ENCODE data around the gene ZPLD1.

The ZPLD1 gene

DNA sequence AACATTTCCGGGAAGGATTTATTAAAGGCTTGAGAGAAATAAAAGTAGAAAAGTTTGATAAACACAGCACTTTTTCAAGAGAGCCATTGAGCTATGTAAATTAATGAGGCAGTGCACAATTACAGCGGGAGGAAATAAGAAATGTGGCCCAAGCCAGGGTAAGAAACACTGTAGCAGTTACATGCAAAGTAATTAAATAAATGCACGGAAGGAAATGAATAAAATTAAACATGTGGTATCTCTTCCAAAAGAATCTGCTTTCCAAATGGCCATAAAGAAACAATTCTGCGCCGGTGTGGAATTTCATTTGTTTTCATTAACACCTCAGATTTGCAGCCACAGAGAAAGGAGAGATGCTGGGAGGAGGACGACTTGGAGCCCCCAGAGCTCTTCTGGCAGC lies 35.3 kb downstream of the ZPLD1 start:
- DNase-seq (ENCODE audit: low spot score) = no peak

DNA sequence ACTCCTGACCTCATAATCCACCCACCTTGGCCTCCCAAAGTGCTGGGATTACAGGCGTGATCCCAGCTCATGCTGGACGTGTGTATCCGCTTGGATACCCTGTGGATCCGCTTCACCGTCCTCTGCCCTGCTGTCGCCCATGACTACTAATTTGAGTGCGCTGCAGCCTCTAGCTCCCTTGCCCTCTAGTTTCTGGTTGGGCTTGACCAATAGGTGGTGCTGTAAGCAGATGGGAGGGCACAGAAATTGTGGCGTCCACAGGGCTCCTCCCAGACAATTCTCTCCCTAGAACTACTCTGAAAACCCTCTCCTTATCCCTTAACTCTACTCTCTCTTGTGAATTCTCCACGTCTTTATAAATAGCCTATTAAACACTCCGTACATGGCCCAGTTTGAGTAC lies 36.2 kb downstream of the ZPLD1 start:
- DNase-seq (ENCODE audit: low spot score) = no peak

DNA sequence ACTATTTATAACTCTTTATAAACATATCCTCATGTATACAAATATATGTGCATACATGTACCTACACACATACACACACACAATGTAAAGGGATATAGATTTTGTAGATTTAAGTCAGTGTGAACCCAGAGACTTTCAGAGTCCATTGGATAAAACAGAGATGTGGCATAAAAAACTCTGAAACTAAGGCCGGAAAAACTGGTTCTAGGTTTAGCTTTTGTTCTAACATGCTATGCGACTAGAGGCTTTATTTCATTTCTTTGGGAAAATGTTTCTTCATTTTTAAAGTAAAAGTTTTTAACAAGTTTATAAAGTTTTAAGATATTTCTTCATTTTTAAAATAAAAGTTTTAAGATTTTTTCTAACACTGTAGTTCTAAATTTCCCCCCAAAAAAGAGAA lies 36.7 kb downstream of the ZPLD1 start:
- no peak for DNase-seq (ENCODE audit: low spot score)

DNA sequence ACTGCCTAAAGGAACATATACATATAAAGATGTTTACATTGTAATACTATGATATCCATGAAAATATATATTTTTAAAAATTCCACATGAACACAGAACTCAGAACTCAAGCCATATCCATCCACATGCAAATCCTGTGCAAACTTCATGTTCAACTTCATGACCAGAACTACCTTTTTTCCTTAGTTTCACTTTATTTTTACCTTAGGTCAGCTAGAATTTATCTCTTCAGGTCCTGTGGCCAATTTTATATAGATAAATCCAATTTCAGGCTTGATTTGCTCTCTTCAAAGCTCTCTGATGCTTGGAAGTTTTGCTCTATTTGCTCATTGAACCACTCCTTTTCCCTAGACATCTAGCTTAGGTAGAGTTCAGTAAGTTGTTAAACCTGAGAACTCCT lies 38.8 kb downstream of the ZPLD1 start:
- no peak for DNase-seq (ENCODE audit: low spot score)

DNA sequence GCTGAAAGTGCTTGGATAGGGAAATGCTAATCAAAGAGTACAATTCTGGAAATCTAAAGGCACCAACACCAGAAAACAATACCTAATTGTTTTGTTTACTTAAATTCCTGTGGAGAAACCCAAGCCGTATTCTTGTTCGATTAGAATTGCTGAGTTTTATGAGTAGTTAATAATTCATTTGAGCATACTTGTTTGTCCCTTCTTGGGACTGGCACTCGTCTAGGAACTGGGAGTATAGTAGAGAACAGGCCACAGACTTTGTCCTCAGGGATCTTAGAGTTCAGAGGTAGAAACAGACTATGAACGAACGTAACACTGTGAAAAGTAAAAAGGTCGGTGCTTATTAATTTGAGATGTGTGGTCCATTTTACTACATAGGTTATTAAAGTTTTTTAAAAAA lies 39.4 kb downstream of the ZPLD1 start:
- no peak for DNase-seq (ENCODE audit: low spot score)

DNA sequence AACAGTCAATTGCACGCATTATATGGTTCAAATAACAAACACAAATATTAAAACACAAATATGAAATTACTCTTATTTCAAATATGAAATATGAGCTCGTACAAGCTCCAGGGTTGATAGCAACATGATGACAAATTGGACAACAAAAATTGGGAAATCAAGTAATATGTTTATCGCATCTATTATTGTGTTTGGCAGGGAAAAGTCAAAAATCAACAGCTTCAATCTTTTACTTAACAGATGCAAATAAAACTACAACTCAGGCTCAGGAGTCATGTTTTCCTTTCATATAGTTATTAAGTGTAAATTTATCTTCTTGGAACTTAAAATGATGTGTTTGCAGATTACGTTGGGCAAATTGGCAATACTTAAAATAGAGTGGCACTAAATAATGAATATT lies 41.4 kb downstream of the ZPLD1 start:
- no peak for DNase-seq (ENCODE audit: low spot score)

DNA sequence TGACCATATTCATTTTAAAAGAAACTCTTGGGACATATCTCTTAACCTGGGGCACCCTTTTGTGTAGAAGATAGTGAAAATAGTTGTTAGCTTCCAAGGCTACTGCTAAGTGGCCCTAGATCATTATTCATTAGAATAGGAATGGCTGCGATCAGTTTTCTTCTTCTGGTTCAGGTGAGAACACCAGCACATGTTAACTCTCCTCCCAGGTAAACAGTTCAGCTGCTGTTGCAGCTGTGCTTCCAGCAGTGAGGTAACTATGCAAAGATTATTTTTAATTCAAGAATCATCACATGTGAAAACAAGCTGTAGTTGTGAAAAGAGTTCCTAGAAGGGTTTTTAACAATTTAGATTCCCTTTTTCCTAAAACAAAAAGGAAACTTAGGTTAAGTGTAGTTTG lies 43.3 kb downstream of the ZPLD1 start:
- DNase-seq (ENCODE audit: low spot score) = no peak

DNA sequence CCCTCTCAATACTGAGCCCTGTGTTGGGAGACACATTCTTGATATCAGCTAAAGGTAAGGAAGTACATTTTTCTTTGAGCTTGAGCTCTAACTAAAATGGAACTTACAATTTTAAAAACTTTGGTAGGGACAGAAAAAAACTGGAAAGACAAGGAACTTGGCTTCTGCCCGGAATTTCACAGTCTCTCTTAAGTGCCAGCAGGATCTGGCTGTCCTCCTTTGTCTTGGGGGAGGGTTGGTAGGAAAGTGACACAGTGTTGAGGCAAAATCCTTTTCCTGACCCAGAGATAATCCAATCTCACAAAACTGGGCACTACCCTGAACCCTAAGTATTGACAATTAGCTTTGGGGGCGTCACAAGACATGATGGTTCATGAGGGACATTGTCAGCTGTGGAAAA lies 45.3 kb downstream of the ZPLD1 start:
- DNase-seq (ENCODE audit: low spot score) = no peak

DNA sequence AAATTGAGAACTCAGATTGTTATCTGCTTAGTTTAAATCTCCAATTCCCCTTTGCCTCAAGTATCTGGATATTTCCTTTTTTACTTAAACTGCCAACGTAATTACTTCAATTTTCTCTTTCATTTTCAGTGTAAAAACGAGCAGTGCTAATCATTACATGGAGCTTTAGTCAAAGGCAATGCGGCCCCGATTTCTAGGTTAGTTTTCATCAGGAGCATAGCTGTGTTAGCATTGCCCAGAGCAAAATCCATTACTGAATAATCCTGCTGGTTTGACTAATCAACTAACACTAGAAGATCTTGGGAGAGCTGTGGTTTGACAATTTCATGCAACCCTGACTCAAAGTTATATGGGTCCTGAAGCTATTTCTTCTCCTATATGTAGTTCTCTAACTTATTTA lies 46.2 kb downstream of the ZPLD1 start:
- DNase-seq (ENCODE audit: low spot score) = no peak

DNA sequence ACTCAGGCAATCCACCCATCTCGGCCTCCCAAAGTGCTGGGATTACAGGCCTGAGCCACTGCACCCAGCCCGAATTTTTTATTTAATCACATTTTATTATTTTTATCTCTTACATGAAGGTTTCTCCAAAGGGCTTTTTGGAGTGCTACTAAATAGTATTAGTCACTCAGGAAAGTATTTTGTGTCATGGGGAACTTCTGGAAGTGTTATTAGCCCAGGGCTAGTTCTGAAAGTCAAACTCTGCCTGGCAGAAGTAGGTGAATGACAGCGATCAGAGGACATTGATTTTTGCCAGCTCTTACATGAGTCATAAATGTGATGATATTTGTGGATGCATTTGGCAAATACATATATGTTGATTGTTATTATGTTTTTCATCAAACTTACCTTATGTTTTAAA lies 48.7 kb downstream of the ZPLD1 start:
- DNase-seq (ENCODE audit: low spot score) = no peak

DNA sequence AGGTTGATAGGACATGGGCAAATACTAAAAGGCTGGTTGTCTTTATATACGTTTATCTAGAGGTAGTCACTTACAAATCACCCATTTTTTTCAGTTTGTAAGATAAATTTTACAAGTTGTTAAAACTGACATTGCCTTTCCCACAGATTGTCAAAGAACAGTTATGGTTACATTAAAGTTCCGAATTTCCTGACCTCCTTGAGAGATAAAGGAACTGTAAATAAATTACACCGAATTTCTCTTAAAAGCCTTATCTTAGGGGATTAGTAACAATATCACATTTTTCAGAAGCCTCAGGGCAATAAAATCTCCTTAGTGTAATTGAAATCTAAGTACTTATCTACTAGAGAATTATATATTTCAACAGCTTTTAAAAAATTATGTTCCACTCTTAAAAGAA lies 49.5 kb downstream of the ZPLD1 start:
- DNase-seq (ENCODE audit: low spot score) = no peak

DNA sequence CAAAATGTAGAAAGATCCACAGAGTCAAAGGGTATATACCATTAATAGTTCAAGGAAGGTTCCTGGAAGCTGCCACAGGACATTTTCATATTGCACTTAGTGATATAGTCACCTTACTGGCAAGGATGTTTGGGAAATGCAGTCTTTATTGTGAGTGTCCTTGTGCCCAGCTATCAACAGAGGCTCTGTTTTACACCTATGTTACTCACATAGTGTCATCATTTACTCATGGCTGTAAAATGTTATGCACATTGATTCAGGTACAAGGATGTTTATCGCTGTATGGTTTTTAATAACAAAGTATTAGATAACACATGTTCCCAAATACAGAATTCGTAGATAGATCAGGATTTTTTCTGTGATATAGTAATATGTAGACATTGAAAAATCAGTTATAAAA lies 50.9 kb downstream of the ZPLD1 start:
- no peak for DNase-seq (ENCODE audit: low spot score)

DNA sequence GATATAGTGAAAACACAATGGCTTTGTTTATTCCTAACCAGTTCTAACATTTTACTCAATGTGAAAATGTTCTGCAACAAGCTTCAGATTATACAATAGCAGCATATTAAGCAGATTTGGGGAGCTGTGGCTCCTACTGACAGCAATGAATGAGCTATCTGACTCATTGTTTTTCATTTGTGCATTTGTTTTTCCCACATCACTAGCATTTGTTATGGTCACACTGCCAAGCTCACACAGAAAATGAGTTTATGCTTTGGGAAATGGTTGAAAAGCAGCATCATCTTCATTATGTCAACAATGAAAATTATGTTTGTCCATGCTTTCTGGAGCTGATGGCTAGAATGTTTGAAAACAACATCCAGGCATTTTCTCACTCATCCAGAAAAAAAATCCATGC lies 53.5 kb downstream of the ZPLD1 start:
- DNase-seq (ENCODE audit: low spot score) = no peak

DNA sequence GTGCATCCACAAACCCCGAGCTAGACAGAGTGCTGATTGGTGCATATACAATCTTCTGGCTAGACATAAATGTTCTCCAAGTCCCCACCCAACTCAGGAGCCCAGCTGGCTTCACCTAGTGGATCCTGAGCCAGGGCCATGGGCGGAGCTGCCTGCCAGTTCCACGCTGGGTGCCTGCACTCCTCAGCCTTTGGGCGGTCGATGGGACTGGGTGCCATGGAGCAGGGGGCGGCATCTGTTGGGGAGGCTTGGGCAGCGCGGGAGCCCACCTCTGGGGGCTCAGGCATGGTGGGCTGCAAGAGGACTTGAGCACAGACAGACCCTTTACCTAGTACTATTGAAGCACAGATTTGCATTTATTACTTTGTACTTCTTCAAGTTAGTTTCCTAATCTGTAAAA lies 57.5 kb downstream of the ZPLD1 start:
- no peak for DNase-seq (ENCODE audit: low spot score)

DNA sequence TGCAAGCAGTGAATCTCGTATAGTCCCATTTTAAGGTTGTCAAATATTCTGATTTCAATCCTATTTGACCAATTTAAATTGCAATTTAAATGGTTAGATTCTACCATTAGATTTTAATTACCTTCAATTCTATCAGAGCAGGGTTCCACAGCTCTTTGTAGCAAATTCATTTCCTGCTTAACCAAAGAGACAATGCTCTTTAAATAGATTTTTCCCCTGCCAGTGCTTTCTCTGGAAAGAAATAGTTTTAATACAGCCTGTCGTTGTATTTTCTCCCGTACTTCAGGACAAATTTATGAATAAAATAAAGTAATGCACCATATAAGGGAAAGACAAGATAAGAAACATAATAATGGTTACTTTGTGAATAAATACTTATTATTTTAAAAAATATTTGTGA lies 62.8 kb downstream of the ZPLD1 start:
- DNase-seq (ENCODE audit: low spot score) = no peak

DNA sequence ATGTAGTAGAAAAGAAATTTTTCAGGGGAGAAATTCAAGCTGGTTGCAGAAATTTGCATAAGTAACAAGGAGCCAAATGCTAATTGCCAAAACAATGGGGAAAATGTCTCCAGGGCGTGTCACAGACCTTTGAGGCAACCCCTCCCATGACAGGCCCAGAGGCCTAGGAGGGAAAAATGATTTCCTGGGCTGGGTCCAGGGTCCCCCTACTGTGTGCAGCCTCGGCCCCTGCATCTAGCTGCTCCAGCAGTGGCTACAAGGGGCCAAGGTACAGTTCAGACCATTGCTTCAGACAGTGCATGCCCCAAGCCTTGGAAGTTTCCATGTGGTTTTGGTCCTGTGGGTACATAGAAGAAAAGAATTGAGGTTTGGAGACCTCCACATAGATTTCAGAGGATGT lies 70.7 kb downstream of the ZPLD1 start:
- no peak for DNase-seq (ENCODE audit: low spot score)

DNA sequence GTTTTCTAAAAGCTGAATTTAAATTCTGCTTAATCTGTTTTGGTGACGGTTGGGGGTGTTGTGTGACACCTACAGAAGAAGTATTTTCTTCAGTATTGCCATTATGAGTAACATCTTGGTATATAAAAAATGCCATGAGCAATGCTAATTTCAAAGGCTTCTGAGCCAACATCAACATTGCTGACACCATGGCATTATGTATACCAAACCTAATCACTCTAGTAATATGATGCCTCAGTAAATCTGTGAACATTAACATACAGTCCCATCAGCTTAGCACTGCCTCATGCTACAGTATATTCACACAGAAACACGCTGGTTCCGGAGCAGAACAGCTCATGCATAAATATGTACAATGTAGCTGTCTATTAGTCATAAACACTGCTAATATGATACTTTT lies 75.8 kb downstream of the ZPLD1 start:
- DNase-seq (ENCODE audit: low spot score) = no peak

DNA sequence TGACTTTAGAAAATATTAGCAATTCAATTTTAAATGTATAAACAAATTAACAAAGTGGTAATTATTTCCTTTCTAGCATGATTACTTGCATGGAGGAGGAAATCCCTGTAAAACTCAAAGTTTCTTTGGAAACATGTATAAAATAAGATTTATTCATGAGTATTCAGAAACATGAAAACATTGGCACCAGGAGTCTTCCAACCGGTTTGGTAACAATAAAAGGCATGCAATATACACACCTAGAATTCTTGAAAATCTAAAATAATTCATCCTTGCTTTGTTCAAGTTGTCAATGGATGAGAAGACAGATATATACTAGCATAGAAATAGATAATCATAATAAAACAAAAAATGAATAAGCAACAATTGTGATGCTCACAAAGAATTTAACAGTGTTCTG lies 76.4 kb downstream of the ZPLD1 start:
- no peak for DNase-seq (ENCODE audit: low spot score)

DNA sequence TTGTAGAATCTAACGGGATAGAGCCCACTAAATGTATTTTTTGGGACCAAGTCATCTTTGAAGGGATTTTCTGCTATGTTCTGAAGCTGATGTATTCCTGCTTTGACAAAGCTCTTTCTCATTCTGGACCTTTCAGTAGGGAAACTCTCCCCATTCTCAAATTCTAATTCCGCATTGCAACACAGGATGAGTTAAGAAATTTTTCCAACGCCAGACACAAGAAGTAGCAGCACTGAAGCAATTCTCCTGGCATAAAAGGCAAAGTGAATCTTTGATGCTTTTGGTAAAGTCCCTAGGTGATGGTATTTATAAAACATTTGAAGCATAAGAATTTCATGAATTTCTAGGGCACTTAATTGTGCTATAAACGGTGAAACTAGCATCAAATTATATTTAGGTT lies 76.8 kb downstream of the ZPLD1 start:
- DNase-seq (ENCODE audit: low spot score) = no peak

DNA sequence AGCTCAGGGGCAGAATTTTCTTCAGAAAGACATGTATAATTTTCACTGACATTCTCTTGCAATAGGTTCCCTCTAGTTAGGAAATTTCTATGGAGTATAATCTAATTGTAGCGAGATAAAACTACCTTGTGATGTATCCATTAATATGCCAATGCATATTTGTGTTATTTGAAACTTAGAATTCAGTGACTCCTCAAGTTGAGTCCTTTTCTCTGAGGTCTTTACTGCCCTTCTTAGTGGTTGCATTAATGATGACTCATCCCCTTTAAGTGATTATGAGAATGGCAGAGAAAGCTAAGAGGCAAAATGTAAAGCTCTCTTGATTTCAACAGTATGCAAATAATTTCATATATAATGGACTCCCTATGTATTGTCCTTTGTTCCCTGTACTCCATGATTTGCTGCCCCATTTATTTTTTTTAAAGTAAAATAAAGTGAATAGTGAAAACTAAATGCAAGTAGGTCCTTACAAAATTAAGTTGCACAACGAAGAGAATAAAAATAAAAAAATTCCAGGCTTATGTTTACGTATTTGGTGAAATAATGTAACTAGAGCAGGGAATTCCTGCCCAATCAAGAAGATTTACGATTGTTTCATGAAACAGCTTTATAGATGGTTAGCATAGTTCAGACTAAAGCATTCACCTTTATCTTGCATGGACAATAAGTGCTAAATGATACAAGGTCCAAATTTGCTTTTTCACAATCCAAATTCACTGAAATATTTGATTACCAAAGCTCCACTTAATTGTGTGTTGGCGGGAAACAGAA lies 78.1 kb downstream of the ZPLD1 start:
- no peak for DNase-seq (ENCODE audit: low spot score)

DNA sequence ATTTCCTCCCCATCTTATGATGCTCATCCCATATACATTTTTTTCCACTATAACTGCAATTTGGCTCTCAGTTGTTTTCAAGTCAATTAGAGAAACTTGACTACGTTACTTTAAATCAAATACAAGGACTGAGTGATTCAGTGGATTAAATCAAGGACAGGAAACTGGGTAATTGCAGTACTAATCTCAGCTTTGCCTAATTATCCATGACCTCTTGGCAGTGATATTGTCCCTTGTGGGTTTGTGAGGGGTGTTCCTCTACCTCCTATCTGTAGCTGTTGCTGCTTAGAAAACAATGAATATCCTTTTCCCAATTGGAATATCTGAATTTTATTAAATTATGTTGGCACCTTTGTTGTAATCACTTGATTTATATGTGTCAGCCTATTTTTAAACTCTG lies 79.4 kb downstream of the ZPLD1 start:
- no peak for DNase-seq (ENCODE audit: low spot score)

DNA sequence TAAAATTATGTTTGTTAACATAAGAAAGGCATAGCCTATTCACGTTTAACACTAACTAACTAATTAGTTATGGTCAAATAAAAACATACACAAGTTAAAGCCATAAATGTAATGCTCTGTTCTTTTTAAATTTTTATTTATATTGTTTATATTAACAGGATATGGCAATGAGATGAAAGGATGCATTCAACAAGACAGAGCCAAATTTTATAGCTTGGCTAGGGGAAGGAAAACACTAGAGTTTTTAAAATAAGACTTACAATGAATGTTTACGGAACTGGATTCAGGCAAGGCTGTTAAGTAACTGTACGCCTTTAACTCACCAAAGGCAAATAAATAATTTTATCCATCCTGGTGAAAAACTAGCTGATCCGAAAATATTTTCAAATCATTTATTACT lies 86.4 kb downstream of the ZPLD1 start:
- no peak for DNase-seq (ENCODE audit: low spot score)

DNA sequence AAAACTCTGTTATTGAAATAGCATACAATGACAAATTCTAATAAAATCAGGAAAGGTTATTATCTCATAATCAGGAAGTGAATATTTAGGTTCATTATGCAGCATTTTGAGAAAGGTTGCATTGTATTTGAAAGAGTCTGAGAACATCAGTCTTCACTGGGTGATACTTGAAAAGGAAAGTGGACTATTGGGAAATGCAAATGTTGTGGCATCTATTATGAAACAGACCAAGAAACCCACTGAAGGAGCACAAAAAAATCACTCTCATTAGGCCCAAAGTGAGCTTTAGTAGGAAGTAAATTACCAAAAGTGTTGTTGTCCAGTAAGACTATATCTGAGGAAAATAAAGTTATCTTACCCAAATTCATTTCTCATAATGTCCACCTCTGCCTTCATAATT lies 90.8 kb downstream of the ZPLD1 start:
- DNase-seq (ENCODE audit: low spot score) = no peak

DNA sequence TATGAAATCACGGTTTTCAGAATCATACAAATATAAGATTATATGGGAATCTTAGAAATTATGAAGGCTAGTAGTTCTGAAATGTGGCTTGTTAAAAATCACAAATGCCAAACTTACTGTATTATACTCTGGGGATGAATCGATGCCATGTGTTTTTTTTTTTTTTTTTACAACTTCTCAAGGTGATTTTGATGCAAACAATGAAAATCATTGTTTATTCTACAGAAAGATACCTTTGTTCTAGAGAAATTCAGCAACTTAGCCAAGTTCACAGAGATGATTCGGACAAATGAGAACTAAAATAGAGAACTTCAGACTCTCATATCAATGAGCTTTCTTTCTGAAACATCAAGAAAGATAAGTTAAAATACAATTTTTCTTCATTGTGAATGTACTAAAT lies 92.0 kb downstream of the ZPLD1 start:
- DNase-seq (ENCODE audit: low spot score) = no peak

DNA sequence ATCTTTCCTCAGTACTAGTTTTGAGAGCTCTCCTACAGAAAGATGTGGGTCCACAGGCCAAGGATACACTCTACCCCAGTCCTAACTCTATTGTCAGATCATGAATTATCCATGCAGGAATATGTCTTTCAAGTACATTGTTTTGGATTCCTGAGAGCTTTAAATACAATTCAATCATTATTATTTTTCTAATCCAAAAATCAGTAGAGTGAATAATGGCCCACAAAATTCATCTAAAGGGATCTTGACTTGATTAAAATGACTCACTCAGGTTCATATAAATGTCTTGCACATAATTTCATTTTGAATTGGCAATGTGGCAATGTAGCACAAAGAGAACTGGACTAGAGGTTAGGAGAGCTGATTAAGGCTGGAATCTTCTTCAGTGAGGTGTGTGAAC lies 93.9 kb downstream of the ZPLD1 start:
- no peak for DNase-seq (ENCODE audit: low spot score)
